ENCODE measurements around the gene TUBA4A.
"Not testable (repeated sequence)": the region's sequence is repeated elsewhere in the genome, so short reads cannot be mapped to it uniquely, and the experiment has no call there.

The TUBA4A gene

GRCh38 chr2:219209236-219210195 lies 44.2 kb downstream of the TUBA4A start:
- DNase-seq: no peak

GRCh38 chr2:219207884-219208740 lies 45.6 kb downstream of the TUBA4A start:
- no peak for DNase-seq

- no peak for DNase-seq
Measured at GRCh38 chr2:219207134-219207883, 46.4 kb downstream of the TUBA4A start.

DNA sequence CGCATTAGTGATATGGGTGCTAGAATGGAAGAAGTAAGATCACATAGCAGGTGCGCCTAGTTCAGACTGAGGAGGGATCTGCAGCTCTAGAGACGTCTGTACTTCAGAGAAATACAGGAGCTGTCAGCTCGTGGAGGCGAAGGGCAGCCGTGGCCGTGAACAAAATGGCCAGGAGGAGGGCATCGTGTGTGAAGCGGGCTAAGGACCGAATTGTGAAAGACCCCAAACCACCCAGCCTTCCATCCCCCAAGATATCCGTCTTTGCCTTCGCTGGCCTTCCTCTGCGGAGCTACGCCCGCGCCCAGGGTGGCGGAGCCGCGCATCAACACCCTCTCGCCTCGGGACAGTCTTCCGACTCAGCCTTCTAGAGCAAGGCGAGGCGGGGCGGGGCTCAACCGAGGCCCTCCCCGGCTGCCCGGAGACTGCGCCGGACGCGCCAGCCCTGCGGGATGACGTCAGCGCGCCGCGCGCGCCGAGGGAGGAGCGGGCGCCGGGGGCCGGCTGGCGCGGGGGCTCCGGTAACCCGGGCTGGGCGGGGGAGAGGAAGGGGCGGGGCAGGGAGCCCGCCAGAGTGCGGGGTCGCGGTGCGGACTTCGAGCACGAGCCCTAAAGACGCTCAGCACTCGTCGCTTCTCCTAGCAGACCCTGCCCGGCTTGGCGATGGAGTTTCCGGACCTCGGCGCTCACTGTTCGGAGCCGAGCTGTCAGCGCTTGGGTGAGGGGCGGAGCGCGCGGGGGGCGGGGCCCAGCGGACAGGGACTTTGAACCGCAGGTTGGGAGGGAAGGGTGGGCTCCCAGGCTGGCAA lies 47.2 kb downstream of the TUBA4A start, which contains the start of gene ZFAND2B:
TSS of gene ZFAND2B (plus strand) at position 455 of the 806 bp plus-strand sequence. CDS start at position 661, 206 bp downstream.
- DNase-seq: peak; percentile 96

GRCh38 chr2:219205981-219206327 lies 47.8 kb downstream of the TUBA4A start:
- DNase-seq: no peak

DNA sequence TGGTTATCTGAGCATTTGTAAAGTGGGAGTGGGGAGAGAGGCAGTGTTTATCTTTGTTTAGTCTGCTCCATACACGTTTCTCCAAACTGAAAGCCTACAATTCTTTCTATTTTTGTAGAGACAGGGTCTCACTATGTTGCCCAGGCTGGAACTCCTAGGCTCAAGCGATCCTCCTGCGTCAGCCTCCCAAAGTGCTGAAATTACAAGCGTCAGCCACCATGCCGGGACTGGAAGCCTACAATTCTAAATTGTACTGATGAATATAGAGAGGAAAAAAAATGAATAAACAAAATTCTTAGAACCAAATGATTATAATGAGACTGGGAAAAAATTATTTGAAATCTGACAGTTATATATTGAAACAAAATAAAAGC lies 48.6 kb downstream of the TUBA4A start:
- DNase-seq: no peak

- no peak for DNase-seq
Measured at GRCh38 chr2:219204425-219205164, 49.1 kb downstream of the TUBA4A start.

GRCh38 chr2:219201331-219201730 lies 52.4 kb downstream of the TUBA4A start:
- DNase-seq: not testable (repeated sequence)

- not testable (repeated sequence) for DNase-seq
Measured at GRCh38 chr2:219200502-219201326, 53.0 kb downstream of the TUBA4A start.

Measured in 8988T (cell line).